HepG2 (cell line): ENCODE results near the gene IGLON5. TPM values are rescaled to one million over a fixed set of nuclear protein-coding genes. Genes with fewer than 3 reads are reported as not detected.

ENCODE experiments used
- ATAC-seq: fragments of 200-7000 bp; cut with Tn5 transposase; 3 replicates; pipeline ENCODE4 v1.9.1; 2020; ENCODE audit warnings: mild to moderate bottlenecking, moderate library complexity
- BruUV-seq: library from RNA; stranded (reverse); fragments of 400-500 nt; replicated peaks from 2 replicates; lab custom pipeline; 2021; lab: Mats Ljungman, UMichigan
- CTCF ChIA-PET: fragments of 300-600 bp; formaldehyde crosslinking; extraction: SDS; loops from one replicate; lab custom pipeline; 2021; ENCODE audit warnings: low total read pairs, inconsistent platforms, low intra/inter-chr PET ratio; lab: Yijun Ruan, JAX
- POLR2A ChIA-PET: fragments of 350-600 bp; sonication (Branson Sonifier 250); formaldehyde crosslinking; loops from one replicate; lab custom pipeline; 2020; ENCODE audit warnings: antibody characterized with exemption, inconsistent platforms; lab: Yijun Ruan, JAX
- DNase-seq: peaks from one replicate; pipeline ENCODE4 v3.0.0-alpha.2; 2015; ENCODE audit warnings: low spot score
- FAIRE-seq: peaks from 3 replicates; lab custom pipeline; 2011; peaks lifted over from hg19 to GRCh38; lab: Jason Lieb, UNC
- H2AFZ ChIP-seq: one replicate; pipeline ENCODE4 v1.6.1; 2011; ENCODE audit warnings: low read length, inconsistent platforms
- H3K27ac ChIP-seq: fragments of 300-600 bp; 3 replicates; pipeline ENCODE4 v1.8.0; 2011; ENCODE audit warnings: mixed run types, mild to moderate bottlenecking, mixed read lengths, low read length, inconsistent platforms; ENCODE audit not compliant: insufficient read depth; ENCODE audit errors: extremely low read length
- H3K27me3 ChIP-seq, 2 experiments: fragments of 200-600 bp in 1 of 2; 2 replicates in 1 of 2; 3 replicates in 1 of 2; pipeline versions ENCODE4 v1.6.0 to v1.8.0; 2011; ENCODE audit warnings: low read length in 2 of 2, mild to moderate bottlenecking in 2 of 2, moderate library complexity in 2 of 2, inconsistent platforms in 1 of 2; ENCODE audit not compliant: insufficient read depth in 2 of 2, control insufficient read depth in 1 of 2
- H3K36me3 ChIP-seq, 2 experiments: fragments of 200-600 bp in 1 of 2; replicated peaks in 1 of 2; 2 replicates in 1 of 2; 3 replicates in 1 of 2; pipeline versions ENCODE4 v1.5.1 to v1.8.0; 2011; ENCODE audit warnings: low read length in 2 of 2, inconsistent platforms in 1 of 2; ENCODE audit not compliant: insufficient read depth in 2 of 2, control insufficient read depth in 1 of 2
- H3K4me1 ChIP-seq: 2 replicates; pipeline ENCODE4 v1.5.1; 2012; ENCODE audit warnings: low read length, inconsistent platforms; ENCODE audit not compliant: insufficient read depth
- H3K4me2 ChIP-seq: 2 replicates; pipeline ENCODE4 v1.6.0; 2011; ENCODE audit warnings: low read depth, low read length, inconsistent platforms
- H3K4me3 ChIP-seq, 3 experiments: fragments of 200-600 bp in 1 of 3; sonication (generic), shearing (Covaris generic) in 1 of 3; replicated peaks in 1 of 3; 2 replicates each; pipeline ENCODE4 v1.5.1; 2011 to 2016; ENCODE audit warnings: low read length in 3 of 3, inconsistent platforms in 2 of 3, low read depth in 2 of 3, mild to moderate bottlenecking in 2 of 3, control low read depth in 1 of 3, mixed read lengths in 1 of 3; ENCODE audit not compliant: insufficient read depth in 1 of 3
- H3K79me2 ChIP-seq: one replicate; pipeline ENCODE4 v1.6.1; 2011; ENCODE audit warnings: low read length, inconsistent platforms; ENCODE audit not compliant: insufficient read depth
- H3K9ac ChIP-seq: 2 replicates; pipeline ENCODE4 v1.6.0; 2011; ENCODE audit warnings: mild to moderate bottlenecking, low read depth, low read length, inconsistent platforms; ENCODE audit not compliant: insufficient read depth
- H3K9me3 ChIP-seq: 2 replicates; pipeline ENCODE4 v1.5.1; 2012; ENCODE audit warnings: mild to moderate bottlenecking, low read length
- H4K20me1 ChIP-seq: 2 replicates; pipeline ENCODE4 v1.6.0; 2011; ENCODE audit warnings: inconsistent platforms, mild to moderate bottlenecking, low read length, moderate library complexity; ENCODE audit not compliant: insufficient read depth
- FOXA3 ChIP-seq: IDR thresholded peaks from 2 replicates; pipeline ENCODE4 v1.6.1; 2016; ENCODE audit warnings: missing genetic modification reagents, missing compliant biosample characterization
- HOXA9 ChIP-seq: sonication (generic); formaldehyde crosslinking; IDR thresholded peaks from 2 replicates; pipeline ENCODE4 v1.8.1; 2022; ENCODE audit warnings: missing genetic modification reagents, mild to moderate bottlenecking, moderate library complexity, borderline replicate concordance
- JUND ChIP-seq: sonication (generic); formaldehyde crosslinking; IDR thresholded peaks from 2 replicates; pipeline ENCODE4 v1.8.0; 2022; ENCODE audit warnings: mild to moderate bottlenecking, missing genetic modification reagents
- LCORL ChIP-seq, 2 experiments: fragments of 450-650 bp in 1 of 2; sonication (generic) in 1 of 2; formaldehyde crosslinking in 1 of 2; IDR thresholded peaks; 2 replicates each; pipeline versions ENCODE4 v1.5.0 to v1.6.1; 2017 to 2020; ENCODE audit warnings: antibody characterized with exemption in 1 of 2, missing genetic modification reagents in 1 of 2
- ONECUT2 ChIP-seq: sonication (generic); formaldehyde crosslinking; IDR thresholded peaks from 2 replicates; pipeline ENCODE4 v1.4.0; 2020; ENCODE audit warnings: missing genetic modification reagents
- POLR2A ChIP-seq, 2 experiments: IDR thresholded peaks; 2 replicates each; pipeline ENCODE4 v1.6.1; 2011; ENCODE audit warnings: low read depth in 2 of 2, low read length in 2 of 2, mild to moderate bottlenecking in 1 of 2, moderate library complexity in 1 of 2; ENCODE audit not compliant: insufficient read depth in 1 of 2
- SP4 ChIP-seq: sonication (generic); formaldehyde crosslinking; IDR thresholded peaks from 2 replicates; pipeline ENCODE4 v1.8.1; 2023; ENCODE audit warnings: mild to moderate bottlenecking, missing genetic modification reagents
- THRA ChIP-seq: sonication (generic); formaldehyde crosslinking; IDR thresholded peaks from 2 replicates; pipeline ENCODE4 v1.4.0; 2020; ENCODE audit warnings: missing genetic modification reagents, borderline replicate concordance
- TOPORS ChIP-seq: sonication (generic); formaldehyde crosslinking; IDR thresholded peaks from 2 replicates; pipeline ENCODE4 v1.8.0; 2023; ENCODE audit warnings: mild to moderate bottlenecking, missing genetic modification reagents
- YY1 ChIP-seq: IDR thresholded peaks from 2 replicates; pipeline ENCODE4 v1.6.1; 2011; ENCODE audit warnings: low read length, low read depth, moderate library complexity, mild to moderate bottlenecking; ENCODE audit not compliant: insufficient read depth, insufficient replicate concordance
- ZBTB20 ChIP-seq: sonication (generic); formaldehyde crosslinking; IDR thresholded peaks from 2 replicates; pipeline ENCODE4 v1.8.1; 2023; ENCODE audit warnings: missing genetic modification reagents, low read depth, mild to moderate bottlenecking, borderline replicate concordance
- ZBTB25 ChIP-seq: IDR thresholded peaks from 2 replicates; pipeline ENCODE4 v1.6.1; 2018; ENCODE audit warnings: missing genetic modification reagents
- ZBTB7A ChIP-seq: sonication (generic); formaldehyde crosslinking; IDR thresholded peaks from 2 replicates; pipeline ENCODE4 v1.8.0; 2022; ENCODE audit warnings: mild to moderate bottlenecking, missing genetic modification reagents
- ZFAT ChIP-seq: sonication (generic); formaldehyde crosslinking; conservative IDR thresholded peaks from 2 replicates; pipeline ENCODE4 v1.8.1; 2023; ENCODE audit warnings: missing genetic modification reagents, inconsistent platforms
- ZIK1 ChIP-seq: sonication (generic); formaldehyde crosslinking; IDR thresholded peaks from 2 replicates; pipeline ENCODE4 v1.5.0; 2020; ENCODE audit warnings: mild to moderate bottlenecking, low read depth, missing genetic modification reagents, borderline replicate concordance
- ZKSCAN5 ChIP-seq: sonication (generic); formaldehyde crosslinking; IDR thresholded peaks from 2 replicates; pipeline ENCODE4 v1.5.1; 2020; ENCODE audit warnings: mild to moderate bottlenecking, missing genetic modification reagents
- ZNF280D ChIP-seq: sonication (generic); formaldehyde crosslinking; IDR thresholded peaks from 2 replicates; pipeline ENCODE4 v1.5.1; 2020; ENCODE audit warnings: mild to moderate bottlenecking, missing genetic modification reagents
- ZNF619 ChIP-seq: sonication (generic); formaldehyde crosslinking; IDR thresholded peaks from 2 replicates; pipeline ENCODE4 v1.4.0; 2020; ENCODE audit warnings: mild to moderate bottlenecking, missing genetic modification reagents
- ZNF737 ChIP-seq: sonication (generic); formaldehyde crosslinking; IDR thresholded peaks from 2 replicates; pipeline ENCODE4 v1.5.0; 2020; ENCODE audit warnings: missing genetic modification reagents, mild to moderate bottlenecking, borderline replicate concordance
- WGBS: methylation state at CpG from one replicate; pipeline ENCODE4 v1.1.6; 2017; ENCODE audit warnings: low lambda C conversion rate; 5-methylcytosine and 5-hydroxymethylcytosine counted together
- in situ Hi-C: cut with HindIII; loops from 2 replicates; pipeline ENCODE4 v1.10.0; 2017; ENCODE audit warnings: low pct_unique_long_range_greater_than_20kb; ENCODE audit not compliant: extremely low pct_ligation_motif_present
- intact Hi-C: fragments of 100-400 bp; cut with micrococcal nuclease; formaldehyde crosslinking; loops from one replicate; pipeline ENCODE4 v1.10.0; 2022; ENCODE audit not compliant: unreplicated experiment
- polyA plus RNA-seq, 8 experiments: library from polyadenylated mRNA; depleted of rRNA in 3 of 8; stranded (reverse) in 7 of 8; unstranded in 1 of 8; fragments of >200 nt; fragmentation: Illumina TruSeq in 4 of 8; extraction: Trizol in 4 of 8; gene quantifications; 2 replicates each; pipeline versions ENCODE4 v1.2.1 to v1.2.3, GENCODE V29; 2011 to 2016; ENCODE audit warnings: low read depth in 4 of 8, missing spikeins in 1 of 8, mixed read lengths in 1 of 8; ENCODE audit not compliant: insufficient read depth in 1 of 8
- total RNA-seq, 5 experiments: library from RNA; depleted of rRNA; stranded (reverse); fragments of >200 nt; fragmentation: Illumina TruSeq; extraction: Trizol; gene quantifications; 2 replicates each; pipeline ENCODE4 v1.2.3, GENCODE V29; 2016; ENCODE audit warnings: low read depth in 1 of 5

IGLON5 gene
- total and polyA plus RNA-seq, 2 of the 13 experiments (the other 11 are each of a cell fraction or from before 2014, with no cell fraction given): 0.04 to 5.7 TPM

- TF ChIP-seq ZNF280D (CRISPR knock-in tag) (no peak), POLR2A (IDR thresholded peaks at IDR 0.05; ENCODE audit: insufficient read depth in 1 of 2, low read depth in 2 of 2, low read length in 2 of 2) (no peak), ZKSCAN5 (CRISPR knock-in tag) (no peak), ZBTB7A (CRISPR knock-in tag) (no peak), YY1 (no peak), HOXA9 (CRISPR knock-in tag) (no peak), TOPORS (CRISPR knock-in tag) (no peak), ZNF737 (no peak), ZIK1 (CRISPR knock-in tag) (no peak), THRA (CRISPR knock-in tag) (no peak), ZNF619 (no peak), ZBTB20 (CRISPR knock-in tag) (no peak), ONECUT2 (CRISPR knock-in tag) (no peak), ZBTB25 (CRISPR knock-in tag) (no peak), ZFAT (CRISPR knock-in tag) (no peak), FOXA3 (no peak), JUND (CRISPR knock-in tag) (no peak), LCORL (IDR thresholded peaks at IDR 0.05) (no peak), LCORL (CRISPR knock-in tag; IDR thresholded peaks at IDR 0.05) (no peak), SP4 (CRISPR knock-in tag) (no peak)
- Histone ChIP-seq H3K9me3 (no peaks in the 10 kb centered on the region), H3K27me3 (peaks cover 0 to 14% of the 10 kb centered on the region in 2 experiments; a peak in 1 of 5 replicates), H3K4me2 (no peak within 1 kb of the TSS; the same call in 1 of the 2 replicates), H3K79me2 (peaks cover 5% of the 10 kb centered on the region), H3K4me1 (peaks cover 37% of the 10 kb centered on the region), H3K27ac (no peak within 1 kb of the TSS), H2AFZ (no peak within 1 kb of the TSS), H4K20me1 (no peaks in the 10 kb centered on the region), H3K9ac (no peak within 1 kb of the TSS), H3K4me3 (no peak within 1 kb of the TSS), H3K36me3 (no peaks in the 10 kb centered on the region)
- BruUV-seq: no TSS peak
- FAIRE-seq (no peak), DNase-seq (no peak), ATAC-seq (no peak)
- intact Hi-C loops (no loop called here), in situ Hi-C loops (no loop called here)
- WGBS: 55% methylated on average over 5 of the region's 9 CpGs
- CTCF ChIA-PET: no interaction called here
- POLR2A ChIA-PET: interaction anchor here (1.5 to 5.3 kb wide), 5 partner anchors 10 to 32 kb away, joined by 4 to 27 read pairs (median 10); partner anchors contain the start of genes LIM2 and VSIG10L
These were observed 61.4 kb downstream of the IGLON5 start, which contains the start of gene NKG7 for GRCh38 chr19:51372649-51373504. NKG7 (minus strand) TSS chr19:51372654; CDS start chr19:51372535, 119 bp downstream.
